Endodermal cell (in vitro differentiated cells): ENCODE data around the gene GDF2. TPM values are rescaled to one million over a fixed set of nuclear protein-coding genes. Genes with fewer than 3 reads are reported as not detected.
A peak's percentile ranks its signal among the peaks of the same experiment; 100 is the strongest.

Experiments
- DNase-seq: peaks from one replicate; pipeline ENCODE4 v3.0.0-alpha.2; 2017
- H3K27ac ChIP-seq: 2 replicates; pipeline ENCODE4 v1.5.1; 2013; ENCODE audit warnings: mild to moderate bottlenecking, low read depth, low read length, moderate library complexity
- H3K27me3 ChIP-seq: 2 replicates; pipeline ENCODE4 v1.6.1; 2013; ENCODE audit warnings: mild to moderate bottlenecking, low read length, moderate library complexity; ENCODE audit not compliant: insufficient read depth, control insufficient read depth, poor library complexity, severe bottlenecking
- H3K36me3 ChIP-seq: 2 replicates; pipeline ENCODE4 v1.7.0; 2013; ENCODE audit warnings: mild to moderate bottlenecking, low read length, moderate library complexity; ENCODE audit not compliant: control insufficient read depth, insufficient read depth
- H3K4me1 ChIP-seq: one replicate; pipeline ENCODE4 v1.7.0; 2013; ENCODE audit warnings: low read length; ENCODE audit not compliant: control insufficient read depth, insufficient read depth
- H3K4me3 ChIP-seq: 2 replicates; pipeline ENCODE4 v1.5.1; 2013; ENCODE audit warnings: mild to moderate bottlenecking, low read length, moderate library complexity
- H3K9ac ChIP-seq: 2 replicates; pipeline ENCODE4 v1.6.1; 2013; ENCODE audit warnings: mild to moderate bottlenecking, low read length, moderate library complexity; ENCODE audit not compliant: poor library complexity, severe bottlenecking; ENCODE audit errors: extremely low read depth
- H3K9me3 ChIP-seq: 2 replicates; pipeline ENCODE4 v1.6.1; 2013; ENCODE audit warnings: mild to moderate bottlenecking, low read length, moderate library complexity; ENCODE audit not compliant: control insufficient read depth
- H3K27ac Mint-ChIP-seq: 2 replicates; pipeline ENCODE4 v1.8.0; 2020; ENCODE audit warnings: mixed read lengths
- H3K27me3 Mint-ChIP-seq: 2 replicates; pipeline ENCODE4 v1.8.0; 2021; ENCODE audit warnings: mild to moderate bottlenecking, mixed read lengths; ENCODE audit not compliant: insufficient read depth
- H3K36me3 Mint-ChIP-seq: 2 replicates; pipeline ENCODE4 v1.8.0; 2020; ENCODE audit warnings: low read depth, mixed read lengths
- H3K4me1 Mint-ChIP-seq: 2 replicates; pipeline ENCODE4 v1.8.0; 2020; ENCODE audit warnings: mixed read lengths
- H3K4me3 Mint-ChIP-seq: 2 replicates; pipeline ENCODE4 v1.8.0; 2020; ENCODE audit warnings: mild to moderate bottlenecking, moderate library complexity, mixed read lengths
- H3K9me3 Mint-ChIP-seq: 2 replicates; pipeline ENCODE4 v1.8.0; 2020; ENCODE audit warnings: mild to moderate bottlenecking, mixed read lengths
- WGBS, 2 experiments: methylation state at CpG; one replicate each; pipeline versions ENCODE4 v1.1.5 to v1.1.7; 2013; ENCODE audit warnings: missing lambda C conversion rate in 2 of 2, mixed read lengths in 1 of 2; ENCODE audit not compliant: insufficient coverage in 1 of 2, insufficient read length in 1 of 2; 5-methylcytosine and 5-hydroxymethylcytosine counted together
- total RNA-seq, 2 donors: library from RNA; stranded (reverse); fragmentation: NEBNext Ultra II Directional in 1 of 2; extraction: Animal tissue kit (Norgen Biotek cat#: 25700) in 1 of 2; gene quantifications; 2 replicates in 1 of 2; 3 replicates in 1 of 2; pipeline ENCODE4 v1.2.1, GENCODE V29; 2021
- TF ChIP-seq, protein P1 (sequence below): fragments of 200-600 bp; sonication (generic); conservative IDR thresholded peaks from 2 replicates; pipeline ENCODE4 v1.5.0; 2021; ENCODE audit warnings: antibody characterized with exemption, mild to moderate bottlenecking

GDF2 gene
- total RNA-seq, 2 donors from 2014 or later: not detected

DNA sequence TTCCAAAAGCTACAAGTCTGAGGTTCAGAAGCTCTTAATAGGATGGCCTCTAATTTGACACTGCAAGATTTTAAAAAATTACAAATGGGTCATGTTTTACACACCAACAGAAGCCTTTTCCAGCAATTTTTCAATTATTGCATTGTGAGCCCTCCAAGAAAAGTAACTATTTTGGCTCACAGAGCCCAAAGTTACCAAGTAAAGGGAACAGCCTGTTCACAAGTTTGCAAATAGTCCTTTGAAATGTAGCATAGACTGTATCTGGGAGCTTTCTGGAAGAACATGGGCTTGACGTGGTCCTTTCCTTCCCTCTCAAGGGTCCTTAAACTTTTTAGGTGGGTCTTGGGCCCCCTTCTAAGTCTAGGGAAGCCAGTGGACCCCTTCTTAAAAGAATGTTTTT, 23.5 kb upstream of the GDF2 start:
- no peak for DNase-seq
- H3K36me3 ChIP-seq: no peaks in the 10 kb centered on the region
- TF ChIP-seq, protein P1, sequence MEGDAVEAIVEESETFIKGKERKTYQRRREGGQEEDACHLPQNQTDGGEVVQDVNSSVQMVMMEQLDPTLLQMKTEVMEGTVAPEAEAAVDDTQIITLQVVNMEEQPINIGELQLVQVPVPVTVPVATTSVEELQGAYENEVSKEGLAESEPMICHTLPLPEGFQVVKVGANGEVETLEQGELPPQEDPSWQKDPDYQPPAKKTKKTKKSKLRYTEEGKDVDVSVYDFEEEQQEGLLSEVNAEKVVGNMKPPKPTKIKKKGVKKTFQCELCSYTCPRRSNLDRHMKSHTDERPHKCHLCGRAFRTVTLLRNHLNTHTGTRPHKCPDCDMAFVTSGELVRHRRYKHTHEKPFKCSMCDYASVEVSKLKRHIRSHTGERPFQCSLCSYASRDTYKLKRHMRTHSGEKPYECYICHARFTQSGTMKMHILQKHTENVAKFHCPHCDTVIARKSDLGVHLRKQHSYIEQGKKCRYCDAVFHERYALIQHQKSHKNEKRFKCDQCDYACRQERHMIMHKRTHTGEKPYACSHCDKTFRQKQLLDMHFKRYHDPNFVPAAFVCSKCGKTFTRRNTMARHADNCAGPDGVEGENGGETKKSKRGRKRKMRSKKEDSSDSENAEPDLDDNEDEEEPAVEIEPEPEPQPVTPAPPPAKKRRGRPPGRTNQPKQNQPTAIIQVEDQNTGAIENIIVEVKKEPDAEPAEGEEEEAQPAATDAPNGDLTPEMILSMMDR: no peak
- Mint-ChIP-seq H3K4me1 (peaks cover 4% of the 10 kb centered on the region), H3K36me3 (no peaks in the 10 kb centered on the region), H3K27me3 (peaks cover 57% of the 10 kb centered on the region), H3K27ac (no peak overlapping the region), H3K4me3 (no peak overlapping the region), H3K9me3 (no peaks in the 10 kb centered on the region)
- H3K27ac ChIP-seq: no peak overlapping the region
- no peaks in the 10 kb centered on the region for H3K4me1 ChIP-seq
- peaks cover 81% of the 10 kb centered on the region for H3K27me3 ChIP-seq
- H3K9ac ChIP-seq: no peak overlapping the region
- 97 to 100% methylated on average over 1 of the region's 1 CpG for WGBS, 2 experiments
- no peak overlapping the region for H3K4me3 ChIP-seq
- no peaks in the 10 kb centered on the region for H3K9me3 ChIP-seq

DNA sequence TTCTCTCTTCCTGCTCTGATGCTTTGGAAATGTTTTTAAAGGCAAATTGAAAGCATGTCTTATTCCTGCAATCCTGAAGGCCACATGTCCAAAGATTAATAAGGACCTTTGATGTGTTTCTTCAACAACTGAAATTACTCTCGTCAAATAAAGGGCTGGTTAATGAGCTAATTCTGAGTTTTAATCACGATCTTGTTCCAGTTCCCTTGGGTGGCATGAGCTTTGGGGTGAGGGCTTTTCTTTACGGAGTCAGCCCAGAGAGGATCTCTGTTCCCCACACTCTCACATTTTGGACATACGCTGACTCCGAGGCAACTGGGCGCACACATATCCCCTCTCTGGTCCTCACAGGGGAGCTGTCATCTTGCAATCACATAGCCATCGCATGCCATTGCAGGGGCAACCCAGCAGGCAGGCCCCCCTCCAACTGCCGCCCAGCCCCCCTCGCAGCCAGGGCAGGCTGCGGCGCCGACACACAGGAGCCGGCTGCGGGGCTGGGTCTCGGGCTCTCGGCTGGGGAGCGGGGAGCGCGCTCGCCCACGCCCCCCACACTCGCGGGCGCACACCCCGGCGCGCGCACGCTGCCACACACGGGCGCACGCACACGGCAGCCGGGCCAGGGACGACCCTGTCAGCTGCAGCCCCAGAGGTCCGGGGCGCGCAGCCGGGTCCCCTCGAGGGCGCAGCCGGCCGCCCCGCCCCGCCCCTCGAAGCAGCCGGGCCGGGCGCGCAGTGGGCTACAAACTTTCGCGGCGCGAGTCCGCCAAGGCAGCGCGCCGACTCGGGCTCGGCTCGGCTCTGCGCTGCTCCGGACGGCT, 22.4 kb upstream of the GDF2 start, which contains the start of gene GDF10:
GDF10 (plus strand) TSS at position 587 of the 818 bp plus-strand sequence. CDS start 455 bp downstream, outside the sequence.
- no peaks in the 10 kb centered on the region for H3K9me3 Mint-ChIP-seq
- no peak within 1 kb of the TSS for H3K27ac Mint-ChIP-seq
- no peaks in the 10 kb centered on the region for H3K36me3 ChIP-seq
- peaks cover 4% of the 10 kb centered on the region for H3K4me1 Mint-ChIP-seq
- no peak within 1 kb of the TSS for H3K9ac ChIP-seq
- TF ChIP-seq, protein P1: no peak
- peaks cover 87% of the 10 kb centered on the region for H3K27me3 ChIP-seq
- peak within 1 kb of the TSS; percentile 68 for H3K4me3 ChIP-seq
- peak; percentile 70 for DNase-seq
- no peaks in the 10 kb centered on the region for H3K36me3 Mint-ChIP-seq
- no peak within 1 kb of the TSS for H3K27ac ChIP-seq
- 4 to 9% methylated on average over 38 to 64 of the region's 64 CpGs for WGBS, 2 experiments
- H3K9me3 ChIP-seq: no peaks in the 10 kb centered on the region
- no peaks in the 10 kb centered on the region for H3K4me1 ChIP-seq
- peaks cover 55% of the 10 kb centered on the region for H3K27me3 Mint-ChIP-seq
- peak within 1 kb of the TSS; percentile 47 for H3K4me3 Mint-ChIP-seq

DNA sequence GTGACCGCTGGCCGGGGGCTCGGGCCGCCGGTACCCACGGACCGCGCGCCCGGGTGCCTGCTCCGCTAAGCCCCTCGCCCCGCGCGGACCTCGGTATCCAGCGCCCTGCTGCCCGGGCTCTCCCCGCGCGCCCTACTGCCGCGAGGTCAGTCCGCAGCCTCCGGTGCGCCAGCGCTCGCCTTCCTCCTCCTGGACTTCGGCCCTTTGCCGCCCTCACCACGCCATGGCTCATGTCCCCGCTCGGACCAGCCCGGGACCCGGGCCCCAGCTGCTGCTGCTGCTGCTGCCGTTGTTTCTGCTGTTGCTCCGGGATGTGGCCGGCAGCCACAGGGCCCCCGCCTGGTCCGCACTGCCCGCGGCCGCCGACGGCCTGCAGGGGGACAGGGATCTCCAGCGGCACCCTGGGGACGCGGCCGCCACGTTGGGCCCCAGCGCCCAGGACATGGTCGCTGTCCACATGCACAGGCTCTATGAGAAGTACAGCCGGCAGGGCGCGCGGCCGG, 21.8 kb upstream of the GDF2 start:
- Histone ChIP-seq H3K36me3 (no peaks in the 10 kb centered on the region), H3K9me3 (no peaks in the 10 kb centered on the region), H3K4me3 (peak overlapping the region; percentile 68), H3K4me1 (no peaks in the 10 kb centered on the region), H3K27ac (no peak overlapping the region), H3K9ac (no peak overlapping the region), H3K27me3 (peaks cover 83% of the 10 kb centered on the region)
- no peaks in the 10 kb centered on the region for H3K36me3 Mint-ChIP-seq
- TF ChIP-seq, protein P1: peak; percentile 68
- no peak overlapping the region for H3K27ac Mint-ChIP-seq
- DNase-seq: peak; percentile 78
- 5 to 12% methylated on average over 12 to 57 of the region's 57 CpGs for WGBS, 2 experiments
- H3K4me3 Mint-ChIP-seq: peak overlapping the region; percentile 47
- H3K9me3 Mint-ChIP-seq: no peaks in the 10 kb centered on the region
- H3K27me3 Mint-ChIP-seq: peaks cover 58% of the 10 kb centered on the region
- peaks cover 4% of the 10 kb centered on the region for H3K4me1 Mint-ChIP-seq
